ENCODE data around the gene LRRC40.

DNA sequence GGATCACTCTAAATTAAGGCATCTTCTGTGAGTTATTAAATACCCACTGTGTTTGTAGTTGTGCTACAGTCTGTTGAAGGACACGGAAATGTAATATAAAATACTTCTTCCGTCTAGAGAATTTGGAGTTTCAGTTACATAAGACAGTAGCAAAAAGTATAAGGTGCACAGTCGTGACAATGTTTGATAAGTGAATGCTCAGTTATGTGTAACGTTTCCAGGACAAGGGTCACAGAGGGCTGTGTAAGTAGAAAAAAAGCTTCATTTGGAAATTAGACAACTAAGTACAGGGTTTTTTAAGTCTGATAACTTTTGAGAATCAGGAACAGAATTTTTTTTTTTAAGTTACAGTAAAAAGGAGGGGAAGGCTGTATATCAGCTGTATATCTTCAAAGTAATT, 43.4 kb upstream of the LRRC40 start:
- TF ChIP-seq, protein P1, sequence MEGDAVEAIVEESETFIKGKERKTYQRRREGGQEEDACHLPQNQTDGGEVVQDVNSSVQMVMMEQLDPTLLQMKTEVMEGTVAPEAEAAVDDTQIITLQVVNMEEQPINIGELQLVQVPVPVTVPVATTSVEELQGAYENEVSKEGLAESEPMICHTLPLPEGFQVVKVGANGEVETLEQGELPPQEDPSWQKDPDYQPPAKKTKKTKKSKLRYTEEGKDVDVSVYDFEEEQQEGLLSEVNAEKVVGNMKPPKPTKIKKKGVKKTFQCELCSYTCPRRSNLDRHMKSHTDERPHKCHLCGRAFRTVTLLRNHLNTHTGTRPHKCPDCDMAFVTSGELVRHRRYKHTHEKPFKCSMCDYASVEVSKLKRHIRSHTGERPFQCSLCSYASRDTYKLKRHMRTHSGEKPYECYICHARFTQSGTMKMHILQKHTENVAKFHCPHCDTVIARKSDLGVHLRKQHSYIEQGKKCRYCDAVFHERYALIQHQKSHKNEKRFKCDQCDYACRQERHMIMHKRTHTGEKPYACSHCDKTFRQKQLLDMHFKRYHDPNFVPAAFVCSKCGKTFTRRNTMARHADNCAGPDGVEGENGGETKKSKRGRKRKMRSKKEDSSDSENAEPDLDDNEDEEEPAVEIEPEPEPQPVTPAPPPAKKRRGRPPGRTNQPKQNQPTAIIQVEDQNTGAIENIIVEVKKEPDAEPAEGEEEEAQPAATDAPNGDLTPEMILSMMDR (optimal IDR thresholded peaks at IDR 0.05 in 1 of 3, IDR thresholded peaks at IDR 0.05 in 1 of 3, conservative IDR thresholded peaks at IDR 0.05 in 1 of 3; ENCODE audit: extremely low read depth in 1 of 3, insufficient read depth in 2 of 3, low read length in 3 of 3): no peak
- TF ChIP-seq EZH2 (IDR thresholded peaks at IDR 0.05; ENCODE audit: low read length): no peak
